Type B pancreatic cell (in vitro differentiated cells): ENCODE results near the gene ASPRV1. TPM values are rescaled to one million over a fixed set of nuclear protein-coding genes. Genes with fewer than 3 reads are reported as not detected.

ENCODE experiments used
- DNase-seq: peaks from one replicate; pipeline ENCODE4 v3.0.0; 2021; ENCODE audit warnings: mixed read lengths; ENCODE audit not compliant: unreplicated experiment; ENCODE audit errors: extremely low spot score
- H3K27ac Mint-ChIP-seq: 2 replicates; pipeline ENCODE4 v1.8.0; 2021; ENCODE audit warnings: mild to moderate bottlenecking, mixed read lengths
- H3K27me3 Mint-ChIP-seq: 2 replicates; pipeline ENCODE4 v1.8.0; 2021; ENCODE audit warnings: mixed read lengths
- H3K36me3 Mint-ChIP-seq: 2 replicates; pipeline ENCODE4 v1.8.0; 2021; ENCODE audit warnings: mixed read lengths
- H3K4me1 Mint-ChIP-seq: one replicate; pipeline ENCODE4 v1.8.0; 2021; ENCODE audit warnings: mixed read lengths; ENCODE audit not compliant: unreplicated experiment
- H3K4me3 Mint-ChIP-seq: 2 replicates; pipeline ENCODE4 v1.8.0; 2021; ENCODE audit warnings: mild to moderate bottlenecking, mixed read lengths
- H3K9me3 Mint-ChIP-seq: 2 replicates; pipeline ENCODE4 v1.8.0; 2021; ENCODE audit warnings: mixed read lengths
- CTCF ChIP-seq: fragments of 200-600 bp; sonication (generic); conservative IDR thresholded peaks from 2 replicates; pipeline ENCODE4 v1.5.0; 2021; ENCODE audit warnings: antibody characterized with exemption, mild to moderate bottlenecking
- total RNA-seq: library from RNA; stranded (reverse); gene quantifications from 2 replicates; pipeline ENCODE4 v1.2.1, GENCODE V29; 2021; ENCODE audit warnings: low replicate concordance

The ASPRV1 gene
- total RNA-seq, 1 donor from 2014 or later, result 1.3 TPM

GRCh38 chr2:69972822-69973221 lies 11.4 kb upstream of the ASPRV1 start:
- Mint-ChIP-seq H3K9me3 (no peaks in the 10 kb centered on the region), H3K36me3 (no peaks in the 10 kb centered on the region), H3K27me3 (peaks cover 3% of the 10 kb centered on the region), H3K27ac (no peak overlapping the region), H3K4me1 (peaks cover 8% of the 10 kb centered on the region), H3K4me3 (no peak overlapping the region)
- TF ChIP-seq CTCF, result no peak
- DNase-seq, result no peak

GRCh38 chr2:69969991-69970390 lies 8.6 kb upstream of the ASPRV1 start:
- no peaks in the 10 kb centered on the region for H3K9me3 Mint-ChIP-seq
- H3K36me3 Mint-ChIP-seq, result no peaks in the 10 kb centered on the region
- no peaks in the 10 kb centered on the region for H3K4me1 Mint-ChIP-seq
- peaks cover 3% of the 10 kb centered on the region for H3K27me3 Mint-ChIP-seq
- no peak overlapping the region for H3K27ac Mint-ChIP-seq
- no peak for DNase-seq
- no peak for TF ChIP-seq CTCF
- no peak overlapping the region for H3K4me3 Mint-ChIP-seq

GRCh38 chr2:69969126-69969983 lies 7.9 kb upstream of the ASPRV1 start:
- Mint-ChIP-seq H3K27ac (no peak overlapping the region), H3K4me3 (no peak overlapping the region), H3K27me3 (peaks cover 3% of the 10 kb centered on the region), H3K9me3 (no peaks in the 10 kb centered on the region), H3K4me1 (no peaks in the 10 kb centered on the region), H3K36me3 (no peaks in the 10 kb centered on the region)
- no peak for TF ChIP-seq CTCF
- DNase-seq, result no peak

- Mint-ChIP-seq H3K4me1 (no peaks in the 10 kb centered on the region), H3K27ac (no peak overlapping the region), H3K36me3 (no peaks in the 10 kb centered on the region), H3K9me3 (no peaks in the 10 kb centered on the region), H3K27me3 (peaks cover 3% of the 10 kb centered on the region), H3K4me3 (no peak overlapping the region)
- TF ChIP-seq CTCF, result no peak
- DNase-seq, result no peak
These were observed 7.2 kb upstream of the ASPRV1 start for GRCh38 chr2:69968609-69969008.

GRCh38 chr2:69966496-69966895 lies 5.1 kb upstream of the ASPRV1 start:
- Mint-ChIP-seq H3K27me3 (peaks cover 3% of the 10 kb centered on the region), H3K36me3 (no peaks in the 10 kb centered on the region), H3K4me1 (no peaks in the 10 kb centered on the region), H3K4me3 (no peak overlapping the region), H3K9me3 (no peaks in the 10 kb centered on the region), H3K27ac (no peak overlapping the region)
- no peak for TF ChIP-seq CTCF
- DNase-seq, result no peak
